AG10803 (cell line): ENCODE measurements around the gene ZNF134.

Experiments used
- DNase-seq: peaks from one replicate; pipeline ENCODE4 v3.0.0; 2010; ENCODE audit warnings: low read depth
- H3K4me3 ChIP-seq: 2 replicates; pipeline ENCODE4 v1.5.1; 2011; ENCODE audit warnings: mild to moderate bottlenecking, low read length, control low read depth
- TF ChIP-seq, protein P1 (sequence below): conservative IDR thresholded peaks from 2 replicates; pipeline ENCODE4 v1.5.1; 2011; ENCODE audit warnings: mild to moderate bottlenecking, low read length, control low read depth, inconsistent platforms

Gene ZNF134

DNA sequence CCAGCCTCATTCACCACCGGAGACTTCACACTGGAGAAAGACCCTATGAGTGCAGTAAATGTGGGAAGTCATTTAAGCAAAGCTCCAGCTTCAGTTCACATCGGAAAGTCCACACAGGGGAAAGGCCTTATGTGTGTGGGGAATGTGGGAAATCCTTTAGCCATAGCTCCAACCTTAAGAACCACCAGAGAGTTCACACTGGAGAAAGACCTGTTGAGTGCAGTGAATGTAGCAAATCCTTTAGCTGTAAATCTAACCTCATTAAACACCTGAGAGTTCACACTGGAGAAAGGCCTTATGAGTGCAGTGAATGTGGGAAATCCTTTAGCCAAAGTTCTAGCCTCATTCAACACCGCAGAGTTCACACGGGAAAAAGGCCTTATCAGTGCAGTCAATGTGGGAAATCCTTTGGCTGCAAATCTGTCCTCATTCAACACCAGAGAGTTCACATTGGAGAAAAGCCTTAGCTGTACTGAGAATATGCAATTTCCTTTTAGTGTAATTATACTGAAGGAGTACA is 27.7 kb downstream of the ZNF134 start:
- TF ChIP-seq, protein P1, sequence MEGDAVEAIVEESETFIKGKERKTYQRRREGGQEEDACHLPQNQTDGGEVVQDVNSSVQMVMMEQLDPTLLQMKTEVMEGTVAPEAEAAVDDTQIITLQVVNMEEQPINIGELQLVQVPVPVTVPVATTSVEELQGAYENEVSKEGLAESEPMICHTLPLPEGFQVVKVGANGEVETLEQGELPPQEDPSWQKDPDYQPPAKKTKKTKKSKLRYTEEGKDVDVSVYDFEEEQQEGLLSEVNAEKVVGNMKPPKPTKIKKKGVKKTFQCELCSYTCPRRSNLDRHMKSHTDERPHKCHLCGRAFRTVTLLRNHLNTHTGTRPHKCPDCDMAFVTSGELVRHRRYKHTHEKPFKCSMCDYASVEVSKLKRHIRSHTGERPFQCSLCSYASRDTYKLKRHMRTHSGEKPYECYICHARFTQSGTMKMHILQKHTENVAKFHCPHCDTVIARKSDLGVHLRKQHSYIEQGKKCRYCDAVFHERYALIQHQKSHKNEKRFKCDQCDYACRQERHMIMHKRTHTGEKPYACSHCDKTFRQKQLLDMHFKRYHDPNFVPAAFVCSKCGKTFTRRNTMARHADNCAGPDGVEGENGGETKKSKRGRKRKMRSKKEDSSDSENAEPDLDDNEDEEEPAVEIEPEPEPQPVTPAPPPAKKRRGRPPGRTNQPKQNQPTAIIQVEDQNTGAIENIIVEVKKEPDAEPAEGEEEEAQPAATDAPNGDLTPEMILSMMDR, result no peak
- H3K4me3 ChIP-seq, result no peak overlapping the region
- DNase-seq, result no peak

DNA sequence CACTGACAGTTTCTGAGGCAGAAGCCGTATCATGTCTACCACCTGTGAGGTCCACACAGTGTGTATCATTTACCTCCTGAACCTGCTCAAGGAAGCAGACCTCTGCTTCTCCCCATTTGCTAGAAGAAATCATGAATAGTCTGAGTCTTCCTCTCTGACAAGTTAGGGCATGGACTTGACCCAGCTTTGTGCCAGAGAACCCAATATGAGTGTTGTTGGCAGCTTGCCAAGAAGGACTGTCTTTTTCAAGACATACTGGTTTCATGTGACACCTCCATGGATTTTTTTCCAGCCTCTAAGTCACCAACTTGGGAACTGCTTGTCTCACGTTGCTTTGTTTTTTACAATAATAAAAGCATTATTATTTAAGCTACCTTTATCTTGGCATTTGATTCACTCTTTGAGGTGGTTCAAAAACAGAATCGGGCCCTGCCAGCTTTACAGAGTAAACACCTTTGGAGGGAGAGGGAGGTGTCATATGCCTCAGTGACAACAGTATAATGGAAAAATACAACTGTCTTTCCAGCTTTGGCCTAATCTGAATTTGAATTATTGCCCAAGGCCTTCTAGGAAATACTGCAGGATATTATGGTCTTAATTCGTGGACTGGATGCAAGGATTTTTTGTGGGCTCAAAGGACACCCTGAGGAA is 28.5 kb downstream of the ZNF134 start:
- H3K4me3 ChIP-seq, result no peak overlapping the region
- TF ChIP-seq, protein P1, result no peak
- no peak for DNase-seq

DNA sequence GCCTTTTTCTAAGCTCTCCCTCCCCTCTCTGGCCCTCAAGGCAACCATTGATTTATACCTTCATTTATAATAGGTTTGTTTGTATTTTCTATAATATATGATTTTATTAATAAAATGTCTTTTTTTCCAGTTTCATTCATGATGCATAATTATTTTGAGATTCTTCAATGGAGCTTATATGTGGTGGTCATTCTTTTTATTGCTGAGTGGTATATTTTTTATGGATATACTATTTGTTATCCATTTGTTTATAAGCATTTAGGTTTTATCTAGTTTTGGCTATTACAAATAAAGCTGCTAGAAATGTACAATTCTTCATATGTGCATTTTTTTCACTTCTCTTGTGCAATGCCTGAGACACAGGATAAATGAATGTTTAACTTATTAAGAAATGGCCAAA is 29.7 kb downstream of the ZNF134 start:
- no peak overlapping the region for H3K4me3 ChIP-seq
- TF ChIP-seq, protein P1, result no peak
- no peak for DNase-seq

DNA sequence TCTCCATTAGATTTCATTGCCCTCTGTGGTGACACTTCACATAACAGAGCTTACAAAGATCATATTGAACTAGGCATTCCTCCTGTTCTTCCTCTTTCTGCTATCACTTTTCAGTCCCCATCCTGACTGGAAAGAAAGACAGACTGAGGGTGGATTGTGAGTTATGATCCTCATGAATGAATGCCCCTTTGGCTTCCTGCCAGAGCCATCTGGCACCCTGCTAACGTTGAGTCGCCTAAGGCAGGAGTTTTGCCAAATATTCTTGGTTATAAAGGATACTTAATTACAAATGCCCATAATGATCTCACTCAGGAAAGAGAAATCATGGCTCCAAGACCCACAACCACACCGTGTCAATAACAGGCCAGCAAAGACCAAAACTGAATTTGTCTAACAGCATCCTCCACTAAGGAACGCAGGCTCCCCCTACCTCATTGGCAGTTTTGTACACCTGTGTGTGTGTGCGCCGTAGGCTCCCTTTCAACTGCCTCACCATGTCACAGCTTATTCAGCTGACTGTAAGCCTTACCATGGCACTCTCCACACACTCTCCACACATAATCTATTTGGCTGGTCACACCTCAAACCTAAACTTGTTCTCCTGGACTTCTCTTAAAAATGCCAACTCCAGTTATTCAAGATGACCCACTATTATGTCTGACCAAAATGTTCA is 34.4 kb downstream of the ZNF134 start:
- H3K4me3 ChIP-seq, result no peak overlapping the region
- TF ChIP-seq, protein P1, result no peak
- DNase-seq, result no peak

DNA sequence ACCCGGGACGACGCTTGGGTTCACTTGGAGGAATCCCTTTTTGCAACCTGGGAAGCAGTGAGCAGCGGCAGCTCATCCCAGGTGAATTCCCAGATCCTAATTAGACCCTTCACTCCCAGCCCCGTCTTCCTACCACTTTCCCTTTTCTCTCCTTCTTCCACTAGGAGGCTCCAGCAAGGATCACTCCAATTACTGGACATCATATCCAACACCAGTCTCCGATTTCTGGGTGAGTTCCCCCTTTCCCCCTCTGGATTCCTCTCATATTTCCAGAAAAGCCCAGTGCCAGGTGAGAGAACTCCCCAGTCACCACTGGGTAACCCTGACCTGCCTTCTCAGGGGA is 37.6 kb downstream of the ZNF134 start:
- TF ChIP-seq, protein P1, result peak; percentile 10; the same call in 1 of the 2 replicates
- no peak overlapping the region for H3K4me3 ChIP-seq
- DNase-seq, result no peak

DNA sequence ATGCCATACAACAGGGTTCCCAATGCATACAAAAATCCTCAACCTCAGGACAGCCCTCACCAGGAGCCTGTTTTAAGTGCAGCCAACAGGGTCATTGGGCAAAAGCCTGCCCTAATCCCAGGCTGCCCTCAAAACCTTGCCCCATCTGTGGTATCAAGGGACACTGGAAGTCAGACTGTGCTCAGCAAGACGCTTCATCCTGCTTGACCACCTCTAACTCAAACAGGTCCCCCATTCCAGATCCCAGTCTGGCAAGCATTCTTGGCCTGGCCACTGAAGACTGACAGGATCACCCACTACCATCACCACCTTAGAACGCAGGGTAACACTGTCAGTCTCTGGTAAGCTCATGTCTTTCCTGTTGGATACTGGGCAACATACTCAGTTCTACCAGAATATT is 39.6 kb downstream of the ZNF134 start:
- TF ChIP-seq, protein P1, result no peak
- no peak overlapping the region for H3K4me3 ChIP-seq
- DNase-seq, result no peak

DNA sequence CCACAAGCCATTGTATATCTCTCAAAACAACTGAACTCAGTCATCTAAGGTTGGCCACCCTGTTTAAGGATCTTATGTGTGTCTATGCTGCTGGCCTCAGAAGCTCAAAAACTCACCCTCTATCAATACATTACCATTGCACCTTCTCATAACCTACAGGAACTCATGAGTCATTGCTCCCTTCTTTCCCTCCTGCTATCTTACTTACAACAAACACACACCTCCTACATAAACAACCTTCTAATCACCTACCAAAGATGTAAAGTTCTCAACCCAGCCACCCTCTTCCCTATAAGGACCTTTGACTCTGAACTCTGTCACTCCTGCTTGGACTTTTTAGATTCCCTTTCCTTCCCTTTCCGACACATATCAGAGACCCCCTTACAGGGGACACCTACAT is 41.4 kb downstream of the ZNF134 start:
- H3K4me3 ChIP-seq, result no peak overlapping the region
- TF ChIP-seq, protein P1, result no peak
- no peak for DNase-seq
